Endothelial cell of umbilical vein (primary cell): Measurements from ENCODE around the gene ITSN1. TPM values are rescaled to one million over a fixed set of nuclear protein-coding genes. Genes with fewer than 3 reads are reported as not detected.

Experiments used
- BruUV-seq: library from RNA; stranded (reverse); fragments of 400-500 nt; replicated peaks from 2 replicates; lab custom pipeline; 2021; lab: Mats Ljungman, UMichigan
- CTCF ChIA-PET: fragments of 300-600, 350-600 bp; sonication (Branson Sonifier 250); formaldehyde crosslinking; loops from one replicate; lab custom pipeline; 2021; ENCODE audit warnings: antibody characterized with exemption, inconsistent platforms; lab: Charles Lee
- POLR2A ChIA-PET: fragments of 300-600, 350-600 bp; sonication (Branson Sonifier 250); formaldehyde crosslinking; loops from one replicate; lab custom pipeline; 2021; ENCODE audit warnings: antibody characterized with exemption, inconsistent platforms; lab: Charles Lee
- DNase-seq: peaks from one replicate; pipeline ENCODE4 v3.0.0-alpha.2; 2011; ENCODE audit warnings: low read depth, low spot score
- FAIRE-seq: peaks from 2 replicates; lab custom pipeline; 2011; peaks lifted over from hg19 to GRCh38; lab: Jason Lieb, UNC
- H2AFZ ChIP-seq: 2 replicates; pipeline ENCODE4 v1.6.0; 2012; ENCODE audit warnings: low read depth, low read length, control low read depth, inconsistent platforms
- H3K27ac ChIP-seq: 2 replicates; pipeline ENCODE4 v1.5.1; 2011; ENCODE audit warnings: low read depth, mild to moderate bottlenecking, control low read depth, low read length, moderate library complexity; ENCODE audit not compliant: insufficient read depth
- H3K27me3 ChIP-seq, 2 experiments: 2 replicates each; pipeline versions ENCODE4 v1.6.0 to v1.6.1; 2011; ENCODE audit warnings: low read length in 2 of 2, mixed read lengths in 1 of 2; ENCODE audit not compliant: control insufficient read depth in 2 of 2, insufficient read depth in 2 of 2
- H3K36me3 ChIP-seq, 2 experiments: 2 replicates in 1 of 2; 3 replicates in 1 of 2; pipeline ENCODE4 v1.5.1; 2011; ENCODE audit warnings: low read length in 2 of 2, mild to moderate bottlenecking in 1 of 2, moderate library complexity in 1 of 2; ENCODE audit not compliant: control insufficient read depth in 2 of 2, insufficient read depth in 2 of 2; ENCODE audit errors: extremely low read depth in 1 of 2
- H3K4me1 ChIP-seq: 3 replicates; pipeline ENCODE4 v1.5.1; 2011; ENCODE audit warnings: mild to moderate bottlenecking, low read length; ENCODE audit not compliant: control insufficient read depth, insufficient read depth; ENCODE audit errors: extremely low read depth
- H3K4me2 ChIP-seq: 2 replicates; pipeline ENCODE4 v1.6.1; 2011; ENCODE audit warnings: low read length, control low read depth, mixed read lengths; ENCODE audit not compliant: insufficient read depth
- H3K4me3 ChIP-seq, 3 experiments: fragments of 200-600 bp in 1 of 3; sonication (generic), shearing (Covaris generic) in 1 of 3; replicated peaks in 1 of 3; 2 replicates each; pipeline ENCODE4 v1.5.1; 2011 to 2016; ENCODE audit warnings: control low read depth in 3 of 3, low read length in 3 of 3, mild to moderate bottlenecking in 2 of 3, inconsistent platforms in 1 of 3, low read depth in 1 of 3, moderate library complexity in 1 of 3; ENCODE audit not compliant: insufficient read depth in 1 of 3
- H3K79me2 ChIP-seq: 2 replicates; pipeline ENCODE4 v1.6.0; 2012; ENCODE audit warnings: low read length, inconsistent platforms; ENCODE audit not compliant: control insufficient read depth, insufficient read depth
- H3K9ac ChIP-seq: replicated peaks from 2 replicates; pipeline ENCODE3; 2011; ENCODE audit warnings: low read length, control low read depth; ENCODE audit not compliant: insufficient read depth; ENCODE audit errors: extremely low read depth
- H3K9me1 ChIP-seq: replicated peaks from 3 replicates; pipeline ENCODE4 v1.6.0; 2011; ENCODE audit warnings: mild to moderate bottlenecking, low read length; ENCODE audit not compliant: control insufficient read depth, insufficient read depth; ENCODE audit errors: extremely low read depth
- H3K9me3 ChIP-seq: replicated peaks from 2 replicates; pipeline ENCODE4 v1.5.1; 2012; ENCODE audit warnings: low read length, inconsistent platforms; ENCODE audit not compliant: control insufficient read depth, insufficient read depth
- H4K20me1 ChIP-seq: replicated peaks from 2 replicates; pipeline ENCODE3; 2011; ENCODE audit warnings: mild to moderate bottlenecking, low read length; ENCODE audit not compliant: control insufficient read depth, insufficient read depth; ENCODE audit errors: extremely low read depth
- EZH2 ChIP-seq: IDR thresholded peaks from 2 replicates; pipeline ENCODE4 v1.6.1; 2012; ENCODE audit warnings: borderline replicate concordance, low read depth, mild to moderate bottlenecking, moderate library complexity, low read length, inconsistent platforms; ENCODE audit not compliant: severe bottlenecking
- FOS ChIP-seq: IDR thresholded peaks from 2 replicates; pipeline ENCODE4 v1.6.1; 2011; ENCODE audit warnings: mild to moderate bottlenecking, low read length, moderate library complexity, borderline replicate concordance; ENCODE audit not compliant: insufficient read depth
- GATA2 ChIP-seq: IDR thresholded peaks from 2 replicates; pipeline ENCODE4 v1.7.0; 2011; ENCODE audit warnings: low read depth, mild to moderate bottlenecking, moderate library complexity, mixed read lengths, low read length; ENCODE audit not compliant: insufficient read length, insufficient read depth
- JUN ChIP-seq: IDR thresholded peaks from 2 replicates; pipeline ENCODE4 v1.6.1; 2011; ENCODE audit warnings: borderline replicate concordance, low read depth; ENCODE audit not compliant: insufficient read length, insufficient read depth
- MYC ChIP-seq: IDR thresholded peaks from one replicate; pipeline ENCODE4 v1.6.1; 2011; ENCODE audit warnings: mild to moderate bottlenecking, low read depth, low read length
- POLR2A ChIP-seq: IDR thresholded peaks from 2 replicates; pipeline ENCODE4 v1.6.1; 2012; ENCODE audit warnings: low read depth, mild to moderate bottlenecking, control low read depth, low read length
- POLR2AphosphoS5 ChIP-seq: IDR thresholded peaks from 2 replicates; pipeline ENCODE4 v1.6.1; 2012; ENCODE audit warnings: low read depth, mild to moderate bottlenecking, control low read depth, low read length, moderate library complexity; ENCODE audit not compliant: insufficient read depth
- dilution Hi-C: fragments of 300-500 bp; cut with MboI; formaldehyde crosslinking; loops from one replicate; pipeline ENCODE4 v1.15.0; 2019; ENCODE audit warnings: low sequenced_read_pairs; ENCODE audit not compliant: extremely low pct_ligation_motif_present
- intact Hi-C: fragments of 100-400 bp; cut with micrococcal nuclease; formaldehyde crosslinking; loops from one replicate; pipeline ENCODE4 v1.10.0; 2022
- polyA plus RNA-seq, 4 experiments: library from polyadenylated mRNA; depleted of rRNA in 3 of 4; stranded (reverse) in 3 of 4; unstranded in 1 of 4; fragments of >200 nt; gene quantifications; 2 replicates each; pipeline versions ENCODE4 v1.2.1 to v1.2.3, GENCODE V29; 2011 to 2012; ENCODE audit warnings: missing spikeins in 1 of 4
- total RNA-seq: library from RNA; stranded (reverse); gene quantifications from 2 replicates; pipeline ENCODE4 v1.2.3, GENCODE V29; 2021
- TF ChIP-seq, protein P1 (sequence below), 2 donors: IDR thresholded peaks; 1 replicate in 1 of 2; 2 replicates in 1 of 2; pipeline ENCODE4 v1.5.1; 2011; ENCODE audit warnings: low read length in 2 of 2, mild to moderate bottlenecking in 2 of 2, moderate library complexity in 2 of 2, control low read depth in 1 of 2, inconsistent platforms in 1 of 2, low read depth in 1 of 2; ENCODE audit not compliant: insufficient read depth in 1 of 2; ENCODE audit errors: extremely low read depth in 1 of 2
- TF ChIP-seq, protein P2 (sequence below): IDR thresholded peaks from 2 replicates; pipeline ENCODE4 v1.6.1; 2011; ENCODE audit not compliant: insufficient read depth, insufficient read length

Gene ITSN1
- total and polyA plus RNA-seq, 2 donors (not counting 3 experiments of a cell fraction or from before 2014, with no cell fraction given) = 72.2 to 86.8 TPM

DNA sequence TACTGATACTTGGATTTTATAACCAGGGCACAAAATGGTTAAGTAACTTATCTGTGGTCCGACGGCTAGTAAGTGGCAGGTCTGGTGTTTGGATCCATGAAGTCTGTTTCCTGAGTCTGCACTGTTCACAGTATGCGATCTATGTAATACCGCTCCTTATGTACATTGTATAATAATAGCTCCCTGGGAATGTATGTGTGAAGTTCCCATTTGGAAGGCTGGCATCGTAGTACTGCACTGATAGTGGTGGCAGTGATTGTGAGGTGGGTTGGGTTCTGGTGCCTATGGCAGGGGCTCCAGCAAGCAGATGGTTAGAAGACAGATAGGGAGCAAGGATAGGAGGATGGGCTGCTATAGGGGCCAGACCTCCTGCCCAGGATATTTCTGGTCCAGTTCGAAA, 25.3 kb downstream of the ITSN1 start:
- H3K4me1 ChIP-seq = no peaks in the 10 kb centered on the region
- DNase-seq (no peak), FAIRE-seq (no peak)
- intact Hi-C loops = no loop called here
- H3K27ac ChIP-seq = no peak overlapping the region
- H3K79me2 ChIP-seq = peaks cover 91% of the 10 kb centered on the region
- H3K4me3 ChIP-seq = no peak overlapping the region
- H3K36me3 ChIP-seq = no peaks in the 10 kb centered on the region
- CTCF ChIA-PET = no interaction called here
- dilution Hi-C loops = no loop called here
- no peak overlapping the region for H3K9ac ChIP-seq
- POLR2A ChIA-PET = no interaction called here
- no peaks in the 10 kb centered on the region for H3K9me1 ChIP-seq
- TF ChIP-seq, protein P1, sequence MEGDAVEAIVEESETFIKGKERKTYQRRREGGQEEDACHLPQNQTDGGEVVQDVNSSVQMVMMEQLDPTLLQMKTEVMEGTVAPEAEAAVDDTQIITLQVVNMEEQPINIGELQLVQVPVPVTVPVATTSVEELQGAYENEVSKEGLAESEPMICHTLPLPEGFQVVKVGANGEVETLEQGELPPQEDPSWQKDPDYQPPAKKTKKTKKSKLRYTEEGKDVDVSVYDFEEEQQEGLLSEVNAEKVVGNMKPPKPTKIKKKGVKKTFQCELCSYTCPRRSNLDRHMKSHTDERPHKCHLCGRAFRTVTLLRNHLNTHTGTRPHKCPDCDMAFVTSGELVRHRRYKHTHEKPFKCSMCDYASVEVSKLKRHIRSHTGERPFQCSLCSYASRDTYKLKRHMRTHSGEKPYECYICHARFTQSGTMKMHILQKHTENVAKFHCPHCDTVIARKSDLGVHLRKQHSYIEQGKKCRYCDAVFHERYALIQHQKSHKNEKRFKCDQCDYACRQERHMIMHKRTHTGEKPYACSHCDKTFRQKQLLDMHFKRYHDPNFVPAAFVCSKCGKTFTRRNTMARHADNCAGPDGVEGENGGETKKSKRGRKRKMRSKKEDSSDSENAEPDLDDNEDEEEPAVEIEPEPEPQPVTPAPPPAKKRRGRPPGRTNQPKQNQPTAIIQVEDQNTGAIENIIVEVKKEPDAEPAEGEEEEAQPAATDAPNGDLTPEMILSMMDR (IDR thresholded peaks at IDR 0.05; ENCODE audit: extremely low read depth in 1 of 2, insufficient read depth in 1 of 2, low read depth in 1 of 2, low read length in 2 of 2) = no peak
- TF ChIP-seq EZH2 (no peak), FOS (no peak), GATA2 (no peak), MYC (no peak), POLR2A (no peak), JUN (no peak), POLR2AphosphoS5 (no peak)
- TF ChIP-seq, protein P2, sequence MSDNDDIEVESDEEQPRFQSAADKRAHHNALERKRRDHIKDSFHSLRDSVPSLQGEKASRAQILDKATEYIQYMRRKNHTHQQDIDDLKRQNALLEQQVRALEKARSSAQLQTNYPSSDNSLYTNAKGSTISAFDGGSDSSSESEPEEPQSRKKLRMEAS = no peak
- H2AFZ ChIP-seq = no peak overlapping the region
- H3K9me3 ChIP-seq = no peaks in the 10 kb centered on the region
- BruUV-seq = no TSS peak
- no peaks in the 10 kb centered on the region for H3K27me3 ChIP-seq
- H4K20me1 ChIP-seq = peaks cover 2% of the 10 kb centered on the region
- H3K4me2 ChIP-seq = no peak overlapping the region
